Stimulated activated effector memory CD8-positive, alpha-beta T cell treated with anti-CD3 and anti-CD28 coated beads, Interleukin-12 subunit alpha, Interleukin-12 subunit beta, amount 100 ng/mL, for 72 hours (primary cell): ENCODE results near the gene PATL2.
"Not testable (repeated sequence)": the region's sequence is repeated elsewhere in the genome, so short reads cannot be mapped to it uniquely, and the experiment has no call there.

Source experiments
- ATAC-seq: fragments of 150-1000 bp; cut with Tn5 transposase; 2 replicates; pipeline ENCODE4 v1.10.0; 2021
- DNase-seq, 2 donors: peaks; one replicate each; pipeline ENCODE4 v3.0.0; 2021 to 2022; ENCODE audit warnings: low spot score in 2 of 2
- H3K27ac Mint-ChIP-seq: one replicate; pipeline ENCODE4 v1.8.0; 2022; ENCODE audit warnings: mild to moderate bottlenecking, mixed read lengths
- H3K36me3 Mint-ChIP-seq: one replicate; pipeline ENCODE4 v1.8.0; 2022; ENCODE audit warnings: mild to moderate bottlenecking, mixed read lengths
- H3K4me1 Mint-ChIP-seq: one replicate; pipeline ENCODE4 v1.8.0; 2022; ENCODE audit warnings: mixed read lengths
- H3K4me3 Mint-ChIP-seq: one replicate; pipeline ENCODE4 v1.8.0; 2022; ENCODE audit warnings: mild to moderate bottlenecking, mixed read lengths
- H3K9me3 Mint-ChIP-seq: one replicate; pipeline ENCODE4 v1.8.0; 2022; ENCODE audit warnings: mixed read lengths

PATL2 gene

DNA sequence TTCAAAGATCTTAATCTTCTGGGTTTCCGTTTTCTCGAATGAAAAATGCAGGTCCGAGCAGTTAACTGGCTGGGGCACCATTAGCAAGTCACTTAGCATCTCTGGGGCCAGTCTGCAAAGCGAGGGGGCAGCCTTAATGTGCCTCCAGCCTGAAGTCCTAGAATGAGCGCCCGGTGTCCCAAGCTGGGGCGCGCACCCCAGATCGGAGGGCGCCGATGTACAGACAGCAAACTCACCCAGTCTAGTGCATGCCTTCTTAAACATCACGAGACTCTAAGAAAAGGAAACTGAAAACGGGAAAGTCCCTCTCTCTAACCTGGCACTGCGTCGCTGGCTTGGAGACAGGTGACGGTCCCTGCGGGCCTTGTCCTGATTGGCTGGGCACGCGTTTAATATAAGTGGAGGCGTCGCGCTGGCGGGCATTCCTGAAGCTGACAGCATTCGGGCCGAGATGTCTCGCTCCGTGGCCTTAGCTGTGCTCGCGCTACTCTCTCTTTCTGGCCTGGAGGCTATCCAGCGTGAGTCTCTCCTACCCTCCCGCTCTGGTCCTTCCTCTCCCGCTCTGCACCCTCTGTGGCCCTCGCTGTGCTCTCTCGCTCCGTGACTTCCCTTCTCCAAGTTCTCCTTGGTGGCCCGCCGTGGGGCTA lies at the start of gene PATL2, which contains the start of gene B2M:
PATL2 (minus strand) TSS at position 228 of the 647 bp plus-strand sequence. CDS start 34,833 bp downstream, outside the sequence.
B2M (plus strand) TSS at position 422 of the 647 bp plus-strand sequence; CDS start at position 452, 30 bp downstream.
- ATAC-seq (peak; percentile 89), DNase-seq (peak; percentile 96 to 99)
- peak within 1 kb of the TSS; percentile 99 for H3K4me3 Mint-ChIP-seq
- H3K36me3 Mint-ChIP-seq = peaks cover 72% of the 10 kb centered on the region
- peak within 1 kb of the TSS; percentile 100 for H3K27ac Mint-ChIP-seq
- H3K9me3 Mint-ChIP-seq = no peaks in the 10 kb centered on the region
- H3K4me1 Mint-ChIP-seq = peaks cover 62% of the 10 kb centered on the region

DNA sequence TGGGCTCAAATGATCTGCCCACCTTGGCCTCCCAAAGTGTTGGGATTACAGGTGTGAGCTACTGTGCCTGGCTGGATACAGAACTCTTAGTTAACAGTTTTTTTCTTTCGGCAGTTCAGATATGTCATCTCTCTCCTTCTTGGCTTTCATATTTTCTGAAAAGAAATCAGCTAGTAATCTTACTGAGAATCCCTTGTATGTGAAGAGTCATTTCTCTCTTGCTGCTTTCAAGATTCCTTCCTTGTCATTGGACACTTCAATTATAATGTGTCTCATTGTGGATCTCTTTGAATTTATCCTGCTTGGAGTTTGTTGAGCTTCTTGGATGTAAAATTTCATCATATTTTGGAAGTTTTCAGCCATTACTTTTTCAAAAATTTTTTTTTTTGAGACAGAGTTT lies 42.2 kb upstream of the PATL2 start:
- Mint-ChIP-seq H3K9me3 (peaks cover 6% of the 10 kb centered on the region), H3K27ac (no peak overlapping the region), H3K4me3 (no peak overlapping the region), H3K4me1 (peaks cover 29% of the 10 kb centered on the region), H3K36me3 (no peaks in the 10 kb centered on the region)
- no peak for ATAC-seq
- DNase-seq = no peak

DNA sequence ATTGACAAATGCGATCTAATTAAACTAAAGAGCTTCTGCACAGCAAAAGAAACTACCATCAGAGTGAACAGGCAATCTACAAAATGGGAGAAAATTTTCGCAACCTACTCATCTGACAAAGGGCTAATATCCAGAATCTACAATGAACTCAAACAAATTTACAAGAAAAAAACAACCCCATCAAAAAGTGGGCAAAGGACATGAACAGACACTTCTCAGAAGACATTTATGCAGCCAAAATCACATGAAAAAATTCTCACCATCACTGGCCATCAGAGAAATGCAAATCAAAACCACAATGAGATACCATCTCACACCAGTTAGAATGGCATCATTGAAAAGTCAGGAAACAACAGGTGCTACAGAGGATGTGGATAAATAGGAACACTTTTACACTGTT lies 32.3 kb upstream of the PATL2 start:
- not testable (repeated sequence) for H3K4me3 Mint-ChIP-seq, H3K27ac Mint-ChIP-seq, ATAC-seq, DNase-seq, H3K9me3 Mint-ChIP-seq, H3K36me3 Mint-ChIP-seq
- H3K4me1 Mint-ChIP-seq = peaks cover 17% of the 10 kb centered on the region

DNA sequence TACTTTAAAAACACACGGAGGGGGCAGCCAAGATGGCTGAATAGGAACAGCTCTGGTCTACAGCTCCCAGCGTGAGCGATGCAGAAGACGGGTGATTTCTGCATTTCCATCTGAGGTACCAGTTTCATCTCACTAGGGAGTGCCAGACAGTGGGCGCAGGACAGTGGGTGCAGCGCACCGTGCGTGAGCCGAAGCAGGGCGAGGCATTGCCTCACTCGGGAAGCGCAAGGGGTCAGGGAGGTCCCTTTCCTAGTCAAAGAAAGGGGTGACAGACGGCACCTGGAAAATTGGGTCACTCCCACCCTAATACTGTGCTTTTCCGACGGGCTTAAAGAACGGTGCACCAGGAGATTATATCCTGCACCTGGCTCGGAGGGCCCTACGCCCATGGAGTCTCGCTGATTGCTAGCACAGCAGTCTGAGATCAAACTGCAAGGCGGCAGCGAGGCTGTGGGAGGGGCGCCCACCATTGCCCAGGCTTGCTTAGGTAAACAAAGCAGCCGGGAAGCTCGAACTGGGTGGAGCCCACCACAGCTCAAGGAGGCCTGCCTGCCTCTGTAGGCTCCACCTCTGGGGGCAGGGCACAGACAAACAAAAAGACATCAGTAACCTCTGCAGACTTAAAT lies 28.2 kb upstream of the PATL2 start:
- ATAC-seq, H3K36me3 Mint-ChIP-seq, H3K27ac Mint-ChIP-seq, DNase-seq, H3K9me3 Mint-ChIP-seq: not testable (repeated sequence)
- H3K4me3 Mint-ChIP-seq = peak overlapping the region; percentile 81
- H3K4me1 Mint-ChIP-seq = peaks cover 35% of the 10 kb centered on the region

DNA sequence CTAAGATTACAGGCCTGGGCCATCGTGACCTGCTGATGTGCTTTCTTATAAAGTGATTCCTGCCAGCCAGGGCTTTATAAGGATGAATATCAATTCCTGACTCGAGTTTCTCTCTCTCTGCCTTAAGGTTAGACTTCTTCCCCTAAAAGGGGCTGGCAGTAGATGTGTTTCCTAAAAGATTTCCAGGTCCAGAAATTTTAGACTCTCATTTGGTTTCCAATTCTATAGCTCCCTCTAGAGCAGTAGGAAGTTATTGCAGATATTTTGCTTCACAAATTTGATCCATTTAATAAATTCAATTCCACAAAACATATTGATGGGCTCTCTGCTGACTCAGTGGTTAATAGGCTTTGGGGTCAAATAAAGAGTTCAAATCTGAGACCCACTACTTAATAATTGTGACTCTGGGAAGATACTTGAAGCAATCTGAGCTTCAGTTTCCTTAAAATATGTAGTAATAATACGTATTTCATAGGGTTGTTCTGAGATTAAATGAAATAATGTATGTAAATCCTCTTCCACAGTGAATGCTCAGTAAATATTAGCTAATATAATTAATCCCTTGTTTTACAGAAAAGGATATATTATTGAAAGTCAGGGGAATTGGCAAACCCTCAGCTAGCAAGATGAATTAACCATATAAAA lies 27.3 kb upstream of the PATL2 start:
- peak overlapping the region; percentile 81 for H3K4me3 Mint-ChIP-seq
- no peak for DNase-seq
- peaks cover 8% of the 10 kb centered on the region for H3K36me3 Mint-ChIP-seq
- peaks cover 41% of the 10 kb centered on the region for H3K4me1 Mint-ChIP-seq
- peak overlapping the region; percentile 54 for H3K27ac Mint-ChIP-seq
- no peak for ATAC-seq
- no peaks in the 10 kb centered on the region for H3K9me3 Mint-ChIP-seq

DNA sequence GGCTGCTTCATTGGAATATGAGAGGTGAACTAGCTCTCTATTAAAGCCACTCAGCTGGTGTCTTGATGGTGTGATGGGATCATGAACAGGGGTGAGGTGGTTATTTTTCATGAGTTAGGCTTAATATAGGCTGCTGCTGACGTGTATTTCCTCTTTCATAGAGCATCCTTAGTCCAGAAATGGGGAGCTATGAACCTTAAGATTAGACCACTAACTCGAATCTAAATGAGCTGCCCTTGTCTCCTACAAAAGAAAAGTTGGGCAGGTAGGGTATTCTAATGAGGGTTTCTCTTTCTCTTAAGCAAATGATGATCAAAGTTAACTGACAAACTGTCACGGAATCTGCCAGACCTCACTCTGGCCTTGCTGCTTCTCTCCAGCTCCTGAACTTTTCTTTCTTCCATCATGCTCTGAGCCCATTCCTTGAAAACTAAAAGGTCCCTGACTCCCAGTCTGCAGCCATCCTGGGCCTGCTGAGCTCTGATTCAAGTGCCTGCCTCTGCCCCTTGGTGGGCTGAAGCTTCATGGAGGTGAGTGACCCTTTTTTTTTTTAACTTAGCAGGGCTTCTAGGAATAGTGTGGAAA lies 25.1 kb upstream of the PATL2 start, which contains the start of gene TRIM69:
TRIM69 (plus strand) TSS at position 348 of the 585 bp plus-strand sequence; CDS start at position 525, 177 bp downstream.
- ATAC-seq (peak; percentile 53), DNase-seq (no peak)
- Mint-ChIP-seq H3K36me3 (peaks cover 21% of the 10 kb centered on the region), H3K27ac (peak within 1 kb of the TSS; percentile 98), H3K4me3 (peak within 1 kb of the TSS; percentile 81), H3K9me3 (no peaks in the 10 kb centered on the region), H3K4me1 (peaks cover 55% of the 10 kb centered on the region)

DNA sequence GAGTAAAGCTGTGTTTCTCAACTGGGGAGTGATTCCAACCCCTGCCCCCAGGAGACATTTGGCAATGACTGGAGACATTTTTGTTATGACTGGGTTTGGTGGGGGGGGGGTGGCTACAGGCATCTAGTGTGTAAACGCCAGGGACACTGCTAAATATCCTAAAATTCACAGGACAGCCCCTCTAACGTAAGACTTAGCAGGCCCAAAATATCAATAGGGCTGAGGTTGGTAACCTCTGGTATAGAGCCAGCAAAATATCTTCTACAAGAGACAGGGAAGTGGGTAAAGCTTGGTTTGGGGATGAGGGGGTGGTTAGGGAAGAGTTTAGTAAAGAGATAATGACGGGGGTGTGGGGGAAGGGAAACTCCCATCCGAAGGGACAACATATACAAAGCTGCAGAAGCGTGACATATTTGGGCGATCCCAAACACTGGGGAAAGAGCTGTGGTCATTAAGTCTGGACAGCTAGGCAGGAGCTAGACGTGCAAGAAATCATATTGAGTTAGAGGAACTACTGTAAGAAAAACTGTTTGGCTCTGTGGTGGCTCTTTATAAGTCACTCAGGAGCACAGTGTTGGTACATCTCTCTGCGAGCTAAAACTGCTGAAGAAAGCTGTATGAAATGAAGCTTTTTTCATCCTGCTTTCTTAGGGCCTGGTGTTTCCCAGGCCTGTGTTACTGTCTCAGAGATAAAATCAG lies 24.5 kb upstream of the PATL2 start:
- peak; percentile 85 for ATAC-seq
- Mint-ChIP-seq H3K9me3 (no peaks in the 10 kb centered on the region), H3K27ac (peak overlapping the region; percentile 98), H3K4me1 (peaks cover 58% of the 10 kb centered on the region), H3K4me3 (peak overlapping the region; percentile 81), H3K36me3 (peaks cover 24% of the 10 kb centered on the region)
- DNase-seq = peak in 1 of 2 donors; percentile 78

DNA sequence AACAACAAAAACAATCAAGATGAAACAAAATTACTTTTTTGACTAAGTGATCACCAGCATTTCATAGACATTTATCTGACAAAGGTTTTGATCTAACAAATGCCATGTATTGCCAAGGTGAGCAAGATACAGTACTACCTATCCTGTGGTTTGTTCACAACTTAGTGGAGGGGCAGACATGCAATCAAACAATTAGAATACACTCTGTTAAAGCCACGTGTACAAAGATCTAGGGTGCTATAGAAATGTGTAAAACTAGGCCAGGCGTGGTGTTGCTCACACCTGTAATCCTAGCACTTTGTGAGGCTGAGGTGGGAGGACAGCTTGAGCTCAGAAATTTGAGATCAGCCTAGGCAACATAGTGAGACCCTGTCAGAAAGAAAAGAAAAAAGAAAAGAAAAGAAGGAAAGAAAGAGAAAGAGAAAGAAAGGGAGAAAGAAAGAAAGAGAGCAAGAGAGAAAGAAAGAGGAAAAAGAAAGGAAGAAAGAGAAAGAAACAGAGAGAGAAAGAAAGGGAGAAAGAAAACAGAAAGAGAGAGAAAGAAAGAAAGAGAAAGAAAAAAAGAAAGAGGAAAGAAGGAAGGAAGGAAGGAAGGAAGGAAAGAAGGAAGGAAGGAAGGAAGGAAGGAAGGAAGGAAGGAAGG lies 23.8 kb upstream of the PATL2 start:
- DNase-seq = no peak
- Mint-ChIP-seq H3K4me1 (peaks cover 58% of the 10 kb centered on the region), H3K4me3 (peak overlapping the region; percentile 81), H3K9me3 (no peaks in the 10 kb centered on the region), H3K36me3 (peaks cover 24% of the 10 kb centered on the region), H3K27ac (peak overlapping the region; percentile 98)
- ATAC-seq = peak; percentile 17

DNA sequence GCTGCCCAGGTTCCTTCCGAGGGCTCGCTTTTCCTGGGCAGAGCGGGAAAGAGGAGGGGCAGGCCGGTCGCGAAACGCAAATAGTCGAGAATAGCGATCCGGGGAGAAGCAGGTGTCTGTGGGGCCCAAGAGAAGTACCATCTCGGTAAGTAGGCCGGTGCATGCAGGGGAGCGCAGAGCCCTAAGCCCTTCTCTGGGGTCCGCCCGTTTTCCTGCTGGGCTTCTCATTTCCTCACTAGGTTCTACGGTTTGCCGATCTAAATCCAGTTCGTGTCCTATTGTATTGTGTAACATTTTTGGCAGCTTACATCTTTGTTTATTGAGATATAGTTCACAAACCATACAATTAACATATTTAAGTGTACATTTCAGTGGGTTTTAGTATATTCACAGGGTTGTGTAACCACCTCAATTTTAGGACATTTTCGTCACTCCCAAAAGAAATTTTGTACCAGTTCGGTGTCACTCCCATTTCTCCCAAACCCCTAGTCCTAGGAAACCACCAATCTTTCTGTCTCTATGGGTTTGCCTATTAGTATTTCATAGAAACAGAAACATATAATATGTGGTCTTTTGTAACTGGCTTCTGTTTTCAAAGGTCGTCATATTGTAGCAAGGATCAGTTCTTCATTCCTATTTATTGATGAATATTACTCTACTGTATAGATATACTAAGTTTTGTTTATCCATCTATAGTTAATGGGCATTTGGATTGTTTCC lies 18.4 kb upstream of the PATL2 start:
- peak overlapping the region; percentile 96 for H3K27ac Mint-ChIP-seq
- ATAC-seq = peak; percentile 22

DNA sequence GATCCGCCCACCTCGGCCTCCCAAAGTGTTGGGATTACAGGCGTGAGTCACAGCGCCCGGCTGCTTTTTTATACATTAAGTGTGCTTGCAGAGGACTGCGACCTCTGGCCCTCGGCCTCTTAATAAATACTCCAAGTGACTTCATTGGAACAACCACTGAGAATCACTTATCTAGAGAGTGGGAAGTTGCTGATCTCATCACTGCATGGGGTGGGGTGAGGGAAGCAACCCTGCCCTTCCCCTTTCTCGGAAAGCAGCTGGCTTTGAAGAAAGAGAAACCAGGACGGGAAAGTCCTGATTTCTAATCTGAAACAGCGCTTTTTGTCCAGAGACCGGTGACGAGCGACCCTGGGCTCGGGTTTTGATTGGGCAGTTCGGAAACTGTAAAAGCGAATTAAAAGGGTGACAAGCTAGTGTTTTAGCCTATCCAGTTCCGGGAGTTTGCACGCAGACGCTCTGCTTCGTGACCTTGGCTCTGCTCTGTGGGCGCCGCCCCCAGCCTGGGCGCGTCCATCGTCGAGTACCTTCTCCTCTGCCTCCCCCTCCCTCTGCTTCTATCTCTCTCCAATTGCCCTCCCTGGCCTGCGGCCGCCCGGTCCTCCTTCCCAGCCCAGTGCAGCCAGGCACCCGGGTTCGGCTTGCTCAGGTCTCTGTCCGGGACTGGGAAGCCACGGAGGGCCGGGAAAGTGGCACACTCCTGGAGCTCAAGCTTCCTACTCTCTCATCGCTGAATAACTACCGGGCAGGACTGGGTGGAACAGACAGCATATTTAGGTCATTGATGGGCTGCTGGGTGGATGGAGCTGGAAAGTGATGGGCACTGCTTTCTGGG lies 17.7 kb upstream of the PATL2 start:
- Mint-ChIP-seq H3K36me3 (peaks cover 72% of the 10 kb centered on the region), H3K4me1 (peaks cover 64% of the 10 kb centered on the region), H3K9me3 (no peaks in the 10 kb centered on the region), H3K4me3 (peak overlapping the region; percentile 98), H3K27ac (peak overlapping the region; percentile 96)
- ATAC-seq (peak; percentile 90), DNase-seq (peak; percentile 81 to 98)

More for the DNA sequence above, 18.4 kb upstream of the PATL2 start:
- no peak for DNase-seq
- Mint-ChIP-seq H3K36me3 (peaks cover 65% of the 10 kb centered on the region), H3K4me3 (peak overlapping the region; percentile 98), H3K4me1 (peaks cover 60% of the 10 kb centered on the region), H3K9me3 (no peaks in the 10 kb centered on the region)

DNA sequence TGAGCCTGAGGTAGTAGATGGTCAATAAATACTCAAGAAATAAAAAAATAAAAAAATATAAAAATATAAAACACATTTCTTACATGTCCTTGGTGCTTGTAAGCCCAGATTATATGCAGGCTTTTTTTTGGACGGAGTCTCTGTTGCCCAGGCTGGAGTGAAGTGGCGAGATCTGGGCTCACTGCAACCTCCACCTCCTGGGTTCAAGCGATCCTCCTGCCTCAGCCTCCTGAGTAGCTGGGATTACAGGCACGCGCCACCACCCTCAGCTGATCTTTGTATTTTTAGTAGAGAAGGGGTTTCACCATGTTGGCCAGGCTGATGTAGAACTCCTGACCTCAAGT lies 17.1 kb upstream of the PATL2 start:
- H3K27ac Mint-ChIP-seq = peak overlapping the region; percentile 96
- not testable (repeated sequence) for DNase-seq, ATAC-seq, H3K9me3 Mint-ChIP-seq
- peaks cover 72% of the 10 kb centered on the region for H3K36me3 Mint-ChIP-seq
- H3K4me3 Mint-ChIP-seq = peak overlapping the region; percentile 98
- H3K4me1 Mint-ChIP-seq = peaks cover 66% of the 10 kb centered on the region

DNA sequence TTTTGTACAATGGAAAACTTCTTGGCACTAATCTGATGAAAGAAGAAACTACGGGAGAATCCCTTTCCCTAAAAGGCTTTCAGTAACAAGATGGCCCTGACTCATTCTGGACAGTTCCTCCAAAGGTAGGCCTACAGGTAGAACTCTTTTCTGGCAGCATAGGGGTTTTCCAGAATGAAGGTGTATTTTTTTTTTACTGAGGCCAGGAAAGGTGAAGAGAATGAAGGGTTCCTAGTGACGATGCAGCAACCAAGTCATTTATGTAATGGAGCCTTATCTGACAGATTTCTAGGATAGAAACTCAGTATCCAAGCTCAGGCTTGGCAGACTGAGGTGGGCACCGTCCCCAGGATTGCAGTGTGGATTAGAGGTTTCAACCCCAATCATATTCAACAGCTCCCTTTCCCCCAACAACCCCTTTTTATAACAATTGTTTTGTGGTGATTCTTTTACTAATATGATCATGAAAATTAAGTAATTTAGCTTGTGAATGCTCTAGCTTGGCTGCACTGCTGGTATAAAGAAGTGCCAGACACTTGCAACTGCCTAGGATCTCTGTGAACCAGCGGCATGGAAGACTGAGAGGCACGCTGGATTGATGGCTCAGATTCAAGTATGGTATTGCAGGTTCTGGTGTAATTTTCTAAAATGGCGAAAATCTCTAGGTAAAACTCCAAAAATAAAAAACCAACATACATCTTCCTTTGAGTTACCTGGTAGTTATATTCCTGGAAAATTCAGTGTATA lies 16.5 kb upstream of the PATL2 start:
- no peak for DNase-seq
- Mint-ChIP-seq H3K9me3 (no peaks in the 10 kb centered on the region), H3K4me1 (peaks cover 66% of the 10 kb centered on the region), H3K4me3 (peak overlapping the region; percentile 98), H3K27ac (peak overlapping the region; percentile 96), H3K36me3 (peaks cover 72% of the 10 kb centered on the region)
- no peak for ATAC-seq
